ENCODE measurements around the gene ELOB.
"Not testable (repeated sequence)": the region's sequence is repeated elsewhere in the genome, so short reads cannot be mapped to it uniquely, and the experiment has no call there.

ELOB gene

DNA sequence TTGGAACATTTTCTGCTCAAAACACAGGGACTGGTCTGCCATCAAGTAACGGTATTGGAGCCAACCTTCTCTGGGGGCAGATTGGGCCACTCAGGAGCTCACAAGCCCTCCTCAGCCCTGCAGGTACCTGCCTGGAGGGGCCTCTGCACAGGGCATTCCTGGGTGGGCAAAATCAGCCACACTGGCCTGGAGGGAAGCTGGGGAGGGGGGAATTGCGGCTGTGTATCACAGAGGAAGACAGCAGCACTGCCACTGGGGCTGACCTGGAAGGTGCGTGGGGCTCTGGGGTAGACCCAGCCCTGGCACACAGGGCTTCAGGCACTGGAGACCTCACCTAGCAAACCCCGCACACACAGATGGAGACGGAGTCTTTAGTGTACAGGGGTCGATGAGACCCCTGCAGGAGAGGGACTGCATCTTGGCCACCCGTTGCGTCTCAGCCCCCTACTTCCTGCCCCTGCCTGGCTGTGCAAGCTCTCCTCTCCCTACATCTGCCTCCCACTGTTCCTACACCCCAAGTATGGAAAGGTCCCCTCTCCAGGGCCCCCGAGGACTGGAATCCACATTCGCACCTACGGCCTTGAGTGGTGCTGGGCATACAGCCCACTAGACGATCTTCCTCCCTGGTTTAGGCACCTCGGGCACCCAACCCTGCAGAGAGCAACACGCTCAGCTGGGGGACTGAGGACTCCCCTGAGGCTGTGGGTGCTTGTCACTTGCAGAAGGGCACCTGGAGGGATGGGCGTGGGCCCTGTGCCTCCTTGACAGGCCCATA, 31.8 kb downstream of the ELOB start:
- DNase-seq: no peak

- DNase-seq: no peak
Observed at GRCh38 chr16:2744711-2745110, 32.4 kb downstream of the ELOB start.

DNA sequence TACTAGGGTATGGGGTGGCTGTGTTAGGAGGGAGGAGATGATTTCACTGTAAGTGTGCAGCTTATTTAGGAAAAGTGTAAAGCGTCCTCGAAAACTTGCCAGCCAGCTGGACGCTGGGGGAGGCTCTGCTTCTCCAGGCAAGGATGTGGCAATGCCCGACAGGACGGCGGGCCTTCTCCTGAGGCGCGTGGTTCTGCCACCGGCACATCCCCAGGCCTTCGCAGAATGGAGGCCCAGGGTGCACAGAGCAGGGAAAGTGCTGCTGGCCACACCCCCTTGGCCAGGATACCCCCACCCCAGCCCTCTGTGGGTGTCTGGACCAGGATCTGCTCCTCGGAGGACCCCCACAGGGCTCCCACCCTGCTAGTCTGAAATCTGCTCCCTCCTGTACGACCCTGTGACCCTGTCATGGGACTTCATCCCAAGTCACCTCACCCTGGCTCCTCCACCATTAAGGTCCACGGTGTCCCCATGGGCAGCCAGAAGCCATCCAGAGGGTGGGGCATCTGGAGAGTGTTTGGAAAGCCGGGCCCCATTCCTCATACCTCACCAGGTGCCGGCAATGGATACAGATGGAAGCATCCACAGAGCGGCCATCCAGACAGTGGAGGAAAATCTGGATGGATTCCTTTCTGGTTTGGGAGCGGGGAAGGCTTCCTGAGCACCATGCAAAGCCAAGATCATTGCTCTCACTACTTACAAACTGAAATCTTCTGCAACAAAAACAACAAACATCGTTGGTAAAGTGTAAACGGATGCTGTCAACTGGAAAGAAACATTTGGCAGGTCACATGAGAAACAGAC, 33.9 kb downstream of the ELOB start:
- no peak for DNase-seq

DNA sequence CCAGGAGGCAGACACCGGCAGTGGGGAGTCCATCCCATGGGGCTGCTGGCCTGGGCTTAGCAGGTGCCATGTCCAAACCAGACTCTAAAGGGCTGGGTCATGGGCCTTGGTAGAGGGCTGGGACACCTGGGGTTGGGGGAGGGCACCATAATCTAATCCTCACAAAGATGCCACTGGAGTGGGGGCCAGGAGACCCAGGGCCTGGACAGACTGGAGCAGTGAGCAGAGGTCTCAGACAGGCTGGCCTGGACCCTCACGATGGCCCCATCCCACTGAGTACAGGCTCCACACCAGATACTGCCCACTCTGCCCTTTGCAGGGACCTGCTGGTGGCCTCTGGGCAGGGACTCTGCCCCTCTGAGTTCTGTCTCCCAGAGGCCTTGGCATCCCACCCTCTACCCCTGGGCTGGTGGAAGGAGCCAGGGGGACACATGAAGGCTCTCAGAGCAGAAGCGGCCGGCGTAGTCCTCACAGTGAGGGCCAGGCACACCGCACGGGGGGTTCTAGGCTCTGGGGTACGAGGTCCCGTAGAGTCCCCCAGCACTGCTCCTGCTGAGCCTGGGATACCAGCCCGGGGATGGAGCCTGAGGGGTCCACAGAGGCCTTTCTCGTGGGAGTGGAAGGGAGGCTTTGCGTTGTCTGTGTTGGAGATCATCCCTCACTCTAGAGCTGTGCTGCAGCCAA, 34.6 kb downstream of the ELOB start:
- no peak for DNase-seq

GRCh38 chr16:2741168-2741567, 35.9 kb downstream of the ELOB start:
- no peak for DNase-seq

- no peak for DNase-seq
Observed at GRCh38 chr16:2740476-2740875, 36.6 kb downstream of the ELOB start.

GRCh38 chr16:2739625-2740430, 37.3 kb downstream of the ELOB start:
- no peak for DNase-seq

DNA sequence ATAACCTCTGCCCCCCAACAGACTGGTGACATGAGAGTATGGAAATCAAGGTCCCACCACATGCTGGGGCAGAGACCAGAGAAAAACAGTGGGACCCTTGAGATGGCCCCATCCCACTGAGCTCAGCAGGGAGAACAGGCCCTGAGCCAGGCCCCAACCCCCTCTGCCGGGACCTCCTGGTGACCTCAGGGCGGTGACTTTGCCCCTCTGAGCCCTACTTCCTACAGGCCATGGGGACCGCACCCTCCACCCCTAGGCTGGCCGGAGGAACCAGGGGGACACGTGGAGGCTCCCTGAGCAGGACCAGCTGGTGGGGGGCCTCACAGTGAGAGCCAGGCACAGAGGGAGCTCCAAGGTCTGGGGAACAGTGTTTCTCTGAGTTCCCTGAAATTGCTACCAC, 38.5 kb downstream of the ELOB start:
- no peak for DNase-seq

DNA sequence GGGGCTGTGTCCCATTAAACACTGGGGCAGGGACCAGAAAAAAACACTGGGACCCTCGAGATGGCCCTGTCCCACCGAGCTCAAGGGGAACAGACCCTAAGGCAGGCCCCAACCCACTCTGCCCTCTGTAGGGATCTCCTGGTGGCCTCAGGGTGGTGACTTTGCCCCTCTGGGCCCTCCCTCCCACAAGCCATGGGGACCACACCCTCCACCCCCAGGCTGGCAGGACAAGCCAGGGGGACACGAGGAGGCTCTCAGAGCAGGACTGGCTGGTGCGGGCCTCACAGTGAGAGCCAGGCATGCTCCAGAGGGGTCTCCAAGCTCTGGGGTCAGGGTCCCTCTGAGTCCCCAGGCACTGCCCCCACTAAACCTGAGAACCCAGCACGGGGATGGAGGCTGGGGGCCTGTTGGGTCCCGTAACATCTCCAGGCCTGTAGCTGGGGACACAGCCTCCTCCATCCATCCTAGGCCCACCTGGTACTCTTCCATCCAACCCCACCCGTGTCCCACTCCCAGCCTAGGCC, 39.1 kb downstream of the ELOB start:
- DNase-seq: no peak

DNA sequence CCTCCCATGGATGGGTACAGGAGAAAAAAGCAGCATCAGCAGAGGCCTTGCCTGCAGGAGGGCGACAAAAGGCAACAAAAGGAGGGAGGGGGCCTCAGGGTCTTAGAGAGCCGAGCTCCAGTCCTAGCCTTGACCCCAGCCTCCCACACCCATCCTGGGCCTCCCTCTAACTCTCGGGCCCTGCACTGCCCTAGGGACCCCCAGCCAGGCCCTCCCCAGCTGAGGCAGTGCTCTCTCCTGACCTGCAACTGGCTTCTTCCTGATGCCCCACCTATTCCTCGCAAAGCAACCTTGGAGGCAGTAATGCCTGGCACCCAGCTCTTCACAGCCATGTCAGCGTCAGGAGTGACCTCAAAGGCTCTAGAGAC, 39.9 kb downstream of the ELOB start:
- DNase-seq: no peak

DNA sequence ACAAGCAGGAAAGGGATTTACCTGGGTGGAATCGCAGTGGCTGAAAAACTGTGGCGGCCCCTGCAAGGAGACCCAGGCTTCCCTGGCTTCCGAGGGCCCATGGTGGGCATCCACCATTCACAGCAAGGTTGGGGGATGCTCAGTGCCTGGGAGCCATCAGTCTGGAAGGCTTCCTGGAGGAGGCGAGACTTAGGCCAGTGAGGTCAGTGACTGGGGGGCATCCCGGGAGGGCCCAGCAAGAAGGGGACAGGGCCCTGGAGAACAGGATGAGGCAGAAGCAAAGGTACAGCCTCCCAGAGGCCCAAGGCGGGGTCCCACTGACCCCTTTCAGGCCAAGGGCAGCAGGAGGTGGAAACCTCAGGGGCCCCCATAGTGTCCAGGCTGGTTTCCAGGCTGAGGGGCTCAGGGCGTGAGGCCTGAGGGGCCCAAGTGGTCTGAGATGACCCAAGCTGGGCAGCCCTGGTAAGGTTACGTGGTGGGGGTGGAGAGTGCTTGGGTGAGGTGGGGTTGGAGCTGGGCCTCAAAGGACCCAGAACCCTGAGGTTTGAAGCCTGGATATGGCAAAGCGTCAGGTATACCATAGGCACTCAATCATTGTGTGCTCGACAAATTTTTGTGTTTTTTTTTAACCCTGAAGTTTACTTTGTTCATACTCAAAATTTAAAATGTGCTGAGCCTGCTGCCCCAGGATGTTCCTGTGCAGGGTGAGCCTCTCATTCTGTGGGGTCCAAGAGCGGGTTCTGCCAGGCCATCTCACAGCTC, 40.4 kb downstream of the ELOB start:
- DNase-seq: no peak

- DNase-seq: no peak
Observed at GRCh38 chr16:2734844-2735515, 42.1 kb downstream of the ELOB start.

DNA sequence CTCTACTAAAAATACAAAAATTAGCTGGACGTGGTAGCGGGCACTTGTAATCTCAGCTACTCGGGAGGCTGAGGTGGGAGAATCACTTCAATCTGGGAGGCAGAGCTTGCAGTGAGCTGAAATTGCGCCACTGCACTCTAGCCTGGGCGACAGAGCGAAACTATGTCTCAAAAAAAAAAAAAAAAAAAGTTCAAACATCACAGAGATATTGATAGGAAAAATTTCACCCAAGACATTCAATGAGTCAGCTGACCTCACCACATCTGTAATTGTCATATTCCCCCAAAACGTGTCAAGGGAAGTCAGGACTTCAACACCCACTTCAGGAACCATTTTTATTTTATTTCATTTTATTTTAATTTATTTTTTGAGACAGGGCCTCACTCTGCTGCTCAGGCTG, 49.0 kb downstream of the ELOB start:
- DNase-seq: no peak

GRCh38 chr16:2726923-2727322, 50.2 kb downstream of the ELOB start:
- no peak for DNase-seq

DNA sequence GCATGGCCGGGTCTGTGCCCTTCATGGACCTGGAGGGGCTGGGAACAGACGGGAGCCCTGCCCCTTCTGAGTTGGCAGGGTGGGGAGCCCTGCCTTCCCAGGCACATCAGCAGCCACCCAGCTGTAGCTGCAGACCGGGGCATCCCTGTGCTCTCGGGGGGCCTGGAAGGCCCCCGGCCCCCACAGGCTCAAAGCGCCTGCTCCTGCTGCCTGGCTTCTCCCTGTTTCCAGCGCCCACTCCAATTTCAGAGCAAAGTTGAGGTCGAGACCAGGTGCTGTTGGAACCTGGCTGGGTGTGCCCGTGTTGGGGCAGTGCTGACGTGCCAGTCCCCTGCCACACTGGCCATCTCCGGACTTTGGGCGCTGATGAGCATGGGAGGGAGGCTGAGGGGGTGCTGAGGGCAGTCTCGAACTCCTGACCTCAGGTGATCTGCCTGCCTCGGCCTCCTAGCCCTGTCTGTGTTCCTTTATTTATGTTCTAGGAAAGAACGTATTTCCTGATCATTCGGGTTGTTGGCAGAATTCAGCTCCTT, 52.2 kb downstream of the ELOB start:
- DNase-seq: no peak

GRCh38 chr16:2724088-2724676, 52.9 kb downstream of the ELOB start:
- no peak for DNase-seq

- not testable (repeated sequence) for DNase-seq
Observed at GRCh38 chr16:2721634-2722173, 55.4 kb downstream of the ELOB start.

Measured in 8988T (cell line).